CD4-positive, alpha-beta T cell treated with Interferon alpha-2 for 1 hour (primary cell): ENCODE data around the gene GPRIN3.
"Not testable (repeated sequence)": the region's sequence is repeated elsewhere in the genome, so short reads cannot be mapped to it uniquely, and the experiment has no call there.

Experiments
- DNase-seq, 2 donors: peaks; one replicate each; pipeline ENCODE4 v3.0.0-alpha.2; 2020 to 2022

The GPRIN3 gene

GRCh38 chr4:89213382-89213701 is 94.3 kb downstream of the GPRIN3 start:
- no peak for DNase-seq

- DNase-seq: no peak
Observed at GRCh38 chr4:89212666-89213381, 94.8 kb downstream of the GPRIN3 start.

GRCh38 chr4:89204624-89205023 is 103.0 kb downstream of the GPRIN3 start:
- no peak for DNase-seq

- DNase-seq: no peak
Observed at GRCh38 chr4:89203902-89204301, 103.7 kb downstream of the GPRIN3 start.

- DNase-seq: not testable (repeated sequence)
Observed at GRCh38 chr4:89199394-89199793, 108.2 kb downstream of the GPRIN3 start.

- DNase-seq: no peak
Observed at GRCh38 chr4:89197920-89198319, 109.7 kb downstream of the GPRIN3 start.

GRCh38 chr4:89196745-89197144 is 110.9 kb downstream of the GPRIN3 start:
- DNase-seq: no peak

- DNase-seq: no peak
Observed at GRCh38 chr4:89196056-89196674, 111.4 kb downstream of the GPRIN3 start.

- no peak for DNase-seq
Observed at GRCh38 chr4:89193843-89194242, 113.8 kb downstream of the GPRIN3 start.
